Astrocyte (in vitro differentiated cells and primary cell): ENCODE data around the gene RNF145. TPM values are rescaled to one million over a fixed set of nuclear protein-coding genes. Genes with fewer than 3 reads are reported as not detected.

Experiments used
- DNase-seq: peaks from one replicate; pipeline ENCODE4 v3.0.0-alpha.2; 2010; ENCODE audit warnings: low read depth
- FAIRE-seq: peaks from 2 replicates; lab custom pipeline; 2011; peaks lifted over from hg19 to GRCh38; lab: Jason Lieb, UNC
- H2AFZ ChIP-seq: 2 replicates; pipeline ENCODE4 v1.6.0; 2012; ENCODE audit warnings: low read depth, low read length, inconsistent platforms
- H3K27ac ChIP-seq: 2 replicates; pipeline ENCODE4 v1.5.1; 2011; ENCODE audit warnings: low read depth, low read length, inconsistent platforms
- H3K27me3 ChIP-seq: 2 replicates; pipeline ENCODE4 v1.6.0; 2011; ENCODE audit warnings: low read length, inconsistent platforms; ENCODE audit not compliant: insufficient read depth
- H3K36me3 ChIP-seq: 2 replicates; pipeline ENCODE4 v1.5.1; 2011; ENCODE audit warnings: low read length, inconsistent platforms; ENCODE audit not compliant: insufficient read depth
- H3K4me1 ChIP-seq: 2 replicates; pipeline ENCODE4 v1.5.1; 2011; ENCODE audit warnings: low read length, inconsistent platforms; ENCODE audit not compliant: insufficient read depth
- H3K4me2 ChIP-seq: 2 replicates; pipeline ENCODE4 v1.6.0; 2012; ENCODE audit warnings: low read length, inconsistent platforms
- H3K4me3 ChIP-seq: 2 replicates; pipeline ENCODE4 v1.5.1; 2011; ENCODE audit warnings: low read depth, mild to moderate bottlenecking, low read length, inconsistent platforms; ENCODE audit not compliant: insufficient read depth
- H3K79me2 ChIP-seq: 2 replicates; pipeline ENCODE4 v1.6.0; 2012; ENCODE audit warnings: mild to moderate bottlenecking, low read length, inconsistent platforms; ENCODE audit not compliant: insufficient read depth
- H3K9ac ChIP-seq: 2 replicates; pipeline ENCODE4 v1.6.0; 2012; ENCODE audit warnings: mild to moderate bottlenecking, low read length, inconsistent platforms
- H3K9me3 ChIP-seq: 2 replicates; pipeline ENCODE4 v1.5.1; 2012; ENCODE audit warnings: low read depth, mild to moderate bottlenecking, low read length, inconsistent platforms; ENCODE audit not compliant: insufficient read depth
- H4K20me1 ChIP-seq: 2 replicates; pipeline ENCODE4 v1.6.0; 2012; ENCODE audit warnings: low read length, inconsistent platforms; ENCODE audit not compliant: insufficient read depth
- H3K27ac Mint-ChIP-seq: one replicate; pipeline ENCODE4 v1.8.0; 2021; ENCODE audit warnings: mild to moderate bottlenecking, mixed read lengths; ENCODE audit not compliant: unreplicated experiment
- H3K27me3 Mint-ChIP-seq: one replicate; pipeline ENCODE4 v1.8.0; 2021; ENCODE audit warnings: low read depth, mixed read lengths; ENCODE audit not compliant: unreplicated experiment
- H3K36me3 Mint-ChIP-seq: one replicate; pipeline ENCODE4 v1.8.0; 2021; ENCODE audit warnings: low read depth, mixed read lengths; ENCODE audit not compliant: unreplicated experiment
- H3K4me1 Mint-ChIP-seq: one replicate; pipeline ENCODE4 v1.8.0; 2021; ENCODE audit warnings: low read depth, mixed read lengths; ENCODE audit not compliant: unreplicated experiment
- H3K4me3 Mint-ChIP-seq: one replicate; pipeline ENCODE4 v1.8.0; 2021; ENCODE audit warnings: mild to moderate bottlenecking, moderate library complexity, mixed read lengths; ENCODE audit not compliant: unreplicated experiment
- H3K9me3 Mint-ChIP-seq: one replicate; pipeline ENCODE4 v1.8.0; 2021; ENCODE audit warnings: mild to moderate bottlenecking, mixed read lengths; ENCODE audit not compliant: unreplicated experiment
- CTCF ChIP-seq: IDR thresholded peaks from 2 replicates; pipeline ENCODE4 v1.5.1; 2011; ENCODE audit warnings: low read depth, mild to moderate bottlenecking, inconsistent platforms, low read length, moderate library complexity; ENCODE audit not compliant: insufficient read depth
- EZH2 ChIP-seq: IDR thresholded peaks from 2 replicates; pipeline ENCODE4 v1.6.1; 2012; ENCODE audit warnings: mild to moderate bottlenecking, low read length, inconsistent platforms; ENCODE audit not compliant: insufficient read depth
- total RNA-seq: library from RNA; stranded (reverse); gene quantifications from 2 replicates; pipeline ENCODE4 v1.2.1, GENCODE V29; 2021

The RNF145 gene
- total RNA-seq, 1 donor from 2014 or later: 54.0 TPM

DNA sequence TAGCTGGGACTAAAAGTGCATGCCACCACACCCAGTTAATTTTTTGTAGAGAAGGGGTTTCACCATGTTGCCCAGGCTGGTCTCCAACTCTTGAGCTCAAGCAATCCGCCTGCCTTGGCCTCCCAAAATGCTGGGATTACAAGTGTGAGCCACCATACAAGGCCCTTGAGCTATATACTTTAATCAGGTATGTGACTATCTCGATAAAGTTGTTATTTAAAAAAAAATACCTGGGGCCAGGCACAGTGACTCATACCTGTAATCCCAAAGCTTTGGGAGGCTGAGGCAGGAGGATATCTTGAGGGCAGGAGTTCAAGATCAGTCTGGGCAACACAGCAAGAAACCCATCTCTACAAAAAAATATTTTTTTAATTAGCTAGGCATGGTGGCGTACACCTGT is 19.2 kb downstream of the RNF145 start:
- TF ChIP-seq EZH2 (no peak), CTCF (no peak)
- DNase-seq: no peak
- no peak overlapping the region for H3K27ac Mint-ChIP-seq
- H3K4me3 Mint-ChIP-seq: no peak overlapping the region
- Histone ChIP-seq H3K4me3 (no peak overlapping the region), H3K4me1 (peaks cover 20% of the 10 kb centered on the region), H3K27ac (no peak overlapping the region), H4K20me1 (peaks cover 10% of the 10 kb centered on the region), H3K79me2 (peaks cover 79% of the 10 kb centered on the region), H3K36me3 (peaks cover 18% of the 10 kb centered on the region), H3K9me3 (no peaks in the 10 kb centered on the region), H3K27me3 (no peaks in the 10 kb centered on the region), H2AFZ (no peak overlapping the region), H3K9ac (no peak overlapping the region), H3K4me2 (no peak overlapping the region)
- no peaks in the 10 kb centered on the region for H3K9me3 Mint-ChIP-seq
- FAIRE-seq: no peak
- no peaks in the 10 kb centered on the region for H3K27me3 Mint-ChIP-seq
- H3K4me1 Mint-ChIP-seq: peaks cover 22% of the 10 kb centered on the region
- peaks cover 22% of the 10 kb centered on the region for H3K36me3 Mint-ChIP-seq

- Histone ChIP-seq H3K4me2 (peak overlapping the region; percentile 0), H3K79me2 (peaks cover 70% of the 10 kb centered on the region)
- peaks cover 22% of the 10 kb centered on the region for H3K36me3 Mint-ChIP-seq
Observed at GRCh38 chr5:159189310-159189709, 20.0 kb downstream of the RNF145 start.

More at GRCh38 chr5:159189310-159189709, 20.0 kb downstream of the RNF145 start:
- H3K9me3 Mint-ChIP-seq: no peaks in the 10 kb centered on the region
- Histone ChIP-seq H3K4me1 (peaks cover 26% of the 10 kb centered on the region), H3K36me3 (peaks cover 12% of the 10 kb centered on the region), H3K4me3 (no peak overlapping the region), H3K27me3 (no peaks in the 10 kb centered on the region), H3K27ac (peak overlapping the region; percentile 27), H3K9ac (no peak overlapping the region), H4K20me1 (peaks cover 7% of the 10 kb centered on the region), H3K9me3 (no peaks in the 10 kb centered on the region), H2AFZ (no peak overlapping the region)
- peaks cover 27% of the 10 kb centered on the region for H3K4me1 Mint-ChIP-seq
- DNase-seq (peak; percentile 22), FAIRE-seq (no peak)
- H3K27ac Mint-ChIP-seq: no peak overlapping the region
- H3K4me3 Mint-ChIP-seq: no peak overlapping the region
- TF ChIP-seq EZH2 (no peak), CTCF (no peak)
- H3K27me3 Mint-ChIP-seq: no peaks in the 10 kb centered on the region
